GM18526 (cell line): Measurements from ENCODE around the gene AZGP1.

ENCODE experiments used
- POLR2A ChIP-seq: IDR thresholded peaks from 3 replicates; pipeline ENCODE4 v1.6.1; 2011; ENCODE audit not compliant: insufficient read length; ENCODE audit errors: extremely low read depth

Gene AZGP1

DNA sequence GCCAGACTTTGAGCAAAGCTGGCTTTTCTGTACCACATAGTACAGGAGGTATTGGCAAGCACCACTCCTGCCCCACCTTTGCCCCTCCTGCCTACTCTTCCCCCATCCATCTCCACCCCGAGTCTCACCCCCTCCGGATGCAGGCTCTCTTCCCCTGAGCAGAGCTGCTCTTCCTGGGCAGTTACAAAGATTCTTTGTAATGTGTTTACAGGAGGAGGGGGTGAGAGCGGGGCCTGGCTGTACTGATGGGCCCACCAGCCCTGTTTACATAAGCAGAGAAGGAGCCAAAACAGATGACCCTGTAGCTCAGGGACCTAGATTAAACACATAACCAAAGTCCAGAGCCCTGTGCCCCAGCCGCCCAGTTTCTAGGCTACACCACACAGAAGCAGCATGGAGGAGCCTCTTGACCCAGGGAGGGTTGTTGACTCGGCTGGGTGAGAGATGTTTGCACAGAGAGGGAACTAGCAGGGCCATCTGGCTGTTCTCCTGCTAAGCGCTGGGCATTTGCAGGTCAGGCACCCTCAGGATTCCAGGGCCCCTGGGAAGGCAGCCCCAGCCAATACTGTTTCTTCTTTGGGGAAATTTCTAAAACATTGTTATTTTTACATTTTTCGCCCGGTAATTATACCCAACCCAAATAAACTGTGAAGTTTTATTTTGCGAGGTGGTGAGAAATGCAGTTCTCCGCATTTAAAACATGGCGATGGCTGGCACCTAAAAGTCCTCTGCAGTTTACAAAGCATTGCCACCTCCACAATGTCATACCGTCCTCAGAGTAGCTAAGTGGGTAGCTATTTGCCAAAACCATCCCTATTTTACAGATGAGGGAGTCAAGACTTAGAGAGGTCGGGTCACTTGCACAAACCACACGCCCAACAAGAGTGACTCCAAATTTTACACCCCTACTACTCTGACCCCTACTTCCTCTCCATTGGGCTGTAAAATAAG is 28.2 kb upstream of the AZGP1 start:
- TF ChIP-seq POLR2A: no peak

DNA sequence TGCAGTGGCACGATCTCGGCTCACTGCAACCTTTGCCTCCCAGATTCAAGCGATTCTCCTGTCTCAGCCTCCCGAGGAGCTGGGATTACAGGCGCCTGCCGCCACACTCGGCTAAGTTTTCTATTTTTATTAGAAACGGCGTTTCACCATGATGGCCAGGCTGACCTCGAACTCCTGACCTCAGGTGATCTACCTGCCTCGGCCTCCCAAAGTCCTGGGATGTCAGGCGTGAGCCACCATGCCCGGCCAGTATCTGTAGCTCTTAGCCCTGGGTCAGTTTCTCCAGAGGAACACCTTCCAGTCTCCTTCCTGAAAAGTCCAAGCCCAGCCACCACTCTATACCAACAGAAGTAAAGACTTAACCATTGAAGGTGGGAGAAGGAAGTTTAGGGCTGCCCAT is 24.4 kb upstream of the AZGP1 start:
- TF ChIP-seq POLR2A: no peak

DNA sequence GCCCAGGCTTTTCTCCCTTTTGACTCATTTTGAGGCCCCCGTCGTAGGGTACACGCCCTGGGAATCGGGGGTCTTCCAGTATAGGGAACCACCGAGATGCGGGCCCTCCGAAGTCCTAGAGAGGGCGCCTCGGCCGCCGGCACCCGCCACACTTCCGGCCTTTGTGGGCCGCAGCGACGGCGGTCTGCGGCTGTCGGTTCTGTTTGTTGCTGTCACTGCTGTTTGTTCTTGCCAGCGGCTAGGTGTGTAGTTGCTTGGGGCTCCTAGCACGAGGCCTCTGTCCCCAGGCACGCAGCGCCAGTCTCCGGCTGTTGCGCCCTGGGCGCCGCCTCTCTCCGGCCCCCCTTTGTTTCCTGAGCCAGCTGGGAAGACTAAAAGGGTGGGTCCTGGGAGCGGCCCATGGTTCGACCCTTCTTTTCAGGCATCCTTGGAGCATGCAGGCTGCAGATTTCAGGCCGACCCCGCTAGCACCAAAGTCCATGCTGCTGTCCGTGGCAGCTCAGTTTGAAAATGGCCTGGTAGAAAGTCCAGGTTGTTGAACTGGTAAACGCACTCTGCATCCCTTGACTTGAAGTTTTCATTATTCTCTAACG is 21.8 kb upstream of the AZGP1 start:
- TF ChIP-seq POLR2A: peak; percentile 63

DNA sequence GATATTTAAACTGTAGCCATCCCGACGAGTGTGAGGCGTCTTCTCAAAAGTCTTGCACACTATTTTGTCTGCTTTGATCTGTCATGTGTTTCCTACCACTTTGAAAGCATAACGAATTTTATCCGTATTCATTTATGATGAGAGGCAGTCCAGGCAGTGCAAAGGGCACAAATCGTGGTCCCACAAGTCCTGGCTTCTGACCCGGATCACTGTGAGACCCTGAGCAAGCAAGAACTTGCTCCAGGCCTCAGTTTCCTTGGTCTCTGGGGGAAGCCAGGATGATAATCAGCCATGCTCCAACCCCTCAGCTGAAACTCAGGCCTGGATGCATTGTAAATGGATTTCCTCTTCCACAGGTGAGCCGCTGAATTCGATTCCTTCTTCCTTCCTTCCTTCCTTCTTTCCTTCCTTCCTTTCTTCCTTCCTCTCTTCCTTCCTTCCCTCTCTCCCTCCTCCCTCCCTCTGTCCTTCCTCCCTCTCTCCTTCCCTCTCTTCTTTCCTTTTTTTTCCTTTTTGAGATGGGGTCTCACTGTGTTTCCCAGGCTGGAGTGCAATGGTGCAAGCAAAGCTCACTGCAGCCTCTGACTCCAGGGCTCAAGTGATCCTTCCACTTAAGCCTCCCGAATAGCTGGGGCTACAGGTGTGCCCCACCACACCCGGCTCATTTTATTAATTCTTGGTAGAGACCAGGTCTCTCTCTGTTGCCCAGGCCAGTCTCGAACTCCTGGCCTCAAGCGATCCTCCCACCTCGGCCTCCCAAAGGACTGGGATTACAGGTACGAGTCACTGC is 21.1 kb upstream of the AZGP1 start:
- TF ChIP-seq POLR2A: no peak

DNA sequence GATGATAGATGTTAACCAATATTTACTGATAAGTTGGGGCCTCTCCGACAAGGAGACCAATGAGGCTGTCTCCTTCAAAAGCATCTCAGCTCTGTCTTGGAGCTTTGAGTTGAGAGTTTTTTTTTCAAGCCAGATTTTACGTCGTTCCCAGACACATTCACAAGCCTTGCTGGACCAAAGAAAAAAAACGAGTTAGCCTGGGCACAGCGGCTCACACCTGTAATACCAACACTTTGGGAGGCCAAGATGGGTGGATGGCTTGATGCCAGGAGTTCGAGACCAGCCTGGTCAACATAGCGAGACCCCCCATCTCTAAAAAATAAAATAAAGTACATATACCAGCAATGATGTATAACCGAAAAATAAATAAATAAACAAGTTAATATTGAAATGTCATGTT is 19.0 kb upstream of the AZGP1 start:
- no peak for TF ChIP-seq POLR2A

DNA sequence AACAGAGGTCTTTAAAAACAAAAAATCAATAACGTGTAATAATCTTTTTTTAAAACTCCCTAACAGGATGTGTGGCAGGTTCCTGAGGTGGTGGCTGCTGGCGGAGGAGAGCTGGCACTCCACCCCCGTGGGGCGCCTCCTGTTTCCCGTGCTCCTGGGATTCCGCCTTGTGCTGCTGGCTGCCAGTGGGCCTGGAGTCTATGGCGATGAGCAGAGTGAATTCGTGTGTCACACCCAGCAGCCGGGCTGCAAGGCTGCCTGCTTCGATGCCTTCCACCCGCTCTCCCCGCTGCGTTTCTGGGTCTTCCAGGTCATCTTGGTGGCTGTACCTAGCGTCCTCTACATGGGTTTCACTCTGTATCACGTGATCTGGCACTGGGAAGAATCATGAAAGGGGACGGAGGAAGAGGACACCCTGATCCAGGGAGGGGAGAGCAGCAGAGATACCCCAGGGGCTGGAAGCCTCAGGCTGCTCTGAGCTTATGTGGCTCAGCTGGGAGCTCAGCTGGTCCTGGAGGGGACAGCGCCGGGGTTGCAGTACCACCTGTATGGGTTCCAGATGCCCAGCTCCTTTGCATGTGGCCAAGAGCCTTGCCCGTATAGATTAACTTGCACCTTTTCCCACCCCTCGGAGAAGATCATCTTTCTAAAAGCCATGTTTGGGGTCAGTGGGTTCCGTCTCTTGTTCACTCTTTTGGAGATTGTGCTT is 16.7 kb upstream of the AZGP1 start:
- TF ChIP-seq POLR2A: no peak

DNA sequence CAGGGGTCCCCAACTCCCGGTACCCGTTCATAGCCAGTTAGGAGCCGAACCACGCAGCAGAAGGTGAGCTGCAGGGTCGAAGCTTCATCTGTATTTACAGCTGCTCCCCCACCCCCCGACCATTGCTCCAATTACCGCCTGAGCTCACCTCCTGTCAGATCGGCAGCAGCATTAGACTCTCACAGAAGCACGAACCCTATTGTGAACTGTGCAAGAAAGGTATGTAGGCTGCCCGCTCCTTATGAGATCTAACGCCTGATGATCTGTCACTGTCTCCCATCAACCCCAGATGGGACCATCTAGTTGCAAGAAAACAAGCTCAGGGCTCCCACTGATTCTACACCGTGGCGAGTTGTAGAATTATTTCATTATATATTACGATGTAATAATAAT is 14.6 kb upstream of the AZGP1 start:
- no peak for TF ChIP-seq POLR2A

DNA sequence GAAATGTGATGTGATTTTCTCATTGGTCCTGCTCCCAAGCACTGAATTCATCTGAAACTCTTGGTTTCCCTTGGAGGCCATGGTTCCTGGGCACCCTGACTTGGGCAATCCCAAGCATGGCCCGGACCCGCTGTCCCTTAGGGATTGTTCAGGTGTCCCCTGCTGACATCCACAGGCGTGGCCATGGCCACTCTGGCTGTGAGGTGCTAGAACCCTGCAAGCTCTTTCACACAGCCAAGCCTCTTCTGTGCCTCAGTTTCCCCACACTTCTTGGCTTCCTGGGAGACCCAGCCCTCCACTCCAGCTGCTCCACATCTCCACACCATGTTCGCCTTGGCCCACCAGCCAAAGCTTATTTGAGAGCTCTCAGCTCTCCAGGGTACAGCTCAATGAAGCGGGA is 12.0 kb upstream of the AZGP1 start:
- TF ChIP-seq POLR2A: no peak

DNA sequence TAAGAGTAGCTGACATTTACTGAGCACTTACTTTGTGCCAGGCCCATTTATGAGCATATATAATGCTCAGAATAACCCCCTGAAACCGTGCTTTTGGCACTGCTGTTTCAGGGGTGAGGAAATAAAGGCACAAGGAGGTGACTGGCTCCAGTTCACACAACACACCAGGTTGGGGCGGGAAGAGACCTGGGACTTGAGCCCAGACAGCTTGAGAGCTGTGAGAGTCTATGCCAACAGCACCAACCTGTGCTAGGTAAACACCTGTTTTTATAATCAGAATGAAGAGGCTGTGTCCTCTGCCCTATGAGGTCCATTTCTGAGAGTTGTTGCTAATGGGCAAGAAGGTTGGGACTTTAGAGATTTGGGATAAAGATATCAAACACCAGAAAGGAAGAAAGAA is 8.8 kb upstream of the AZGP1 start:
- TF ChIP-seq POLR2A: no peak

DNA sequence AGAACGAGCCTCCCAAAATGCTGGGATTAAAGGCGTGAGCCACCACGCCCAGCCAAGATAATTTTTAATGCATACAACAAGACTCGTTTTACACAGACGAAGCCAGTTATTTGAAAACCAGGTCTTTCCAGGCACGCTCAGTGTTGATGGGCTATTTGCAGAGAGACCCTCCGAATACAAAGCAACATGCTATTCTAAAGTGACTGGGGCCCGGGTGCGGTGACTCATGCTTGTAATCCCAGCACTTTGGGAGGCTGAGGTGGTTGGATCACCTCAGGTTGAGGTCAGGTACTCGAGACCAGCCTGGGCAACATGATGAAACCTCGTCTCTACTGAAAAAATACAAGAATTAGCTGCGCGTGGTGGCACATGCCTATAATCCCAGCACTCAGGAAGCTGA is 795 bp upstream of the AZGP1 start:
- no peak for TF ChIP-seq POLR2A

DNA sequence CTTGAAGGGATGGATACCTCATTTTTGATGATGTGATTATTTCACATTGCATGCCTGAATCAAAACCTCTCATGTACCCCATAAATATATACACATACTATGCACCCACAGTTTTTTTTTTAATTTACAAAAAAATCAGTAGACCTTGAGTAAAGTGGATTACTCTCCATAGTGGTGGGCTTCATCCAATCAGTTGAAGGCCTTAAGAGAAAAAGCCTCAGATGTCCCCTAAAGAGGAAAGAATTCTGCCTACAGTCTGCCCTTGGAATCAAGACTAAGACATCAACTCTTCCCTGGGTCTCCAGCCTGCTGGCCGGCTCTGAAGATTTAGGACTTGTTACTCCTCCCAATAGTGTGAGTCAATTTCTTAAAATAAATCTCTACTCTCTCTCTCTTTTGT is 1.1 kb downstream of the AZGP1 start:
- TF ChIP-seq POLR2A: no peak

DNA sequence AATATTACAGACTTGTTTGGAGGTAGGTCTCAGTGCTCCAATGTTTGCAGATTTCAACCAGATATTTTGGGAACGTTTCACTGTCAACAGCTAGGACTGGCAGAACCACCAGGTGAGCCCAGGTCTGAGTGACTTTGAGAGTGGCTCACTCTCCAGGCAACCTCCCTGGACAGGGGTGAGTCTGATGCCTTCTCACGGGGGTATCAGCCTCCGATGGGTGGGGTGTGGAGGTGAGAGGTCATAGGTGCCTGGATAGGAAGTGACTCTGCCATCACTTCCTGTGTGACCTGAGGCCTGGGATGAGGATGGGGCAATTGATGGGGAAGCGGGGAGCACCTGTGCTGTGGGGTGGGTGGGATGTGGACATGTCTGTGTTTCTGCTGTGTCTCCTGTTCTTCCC is 4.6 kb downstream of the AZGP1 start:
- no peak for TF ChIP-seq POLR2A

DNA sequence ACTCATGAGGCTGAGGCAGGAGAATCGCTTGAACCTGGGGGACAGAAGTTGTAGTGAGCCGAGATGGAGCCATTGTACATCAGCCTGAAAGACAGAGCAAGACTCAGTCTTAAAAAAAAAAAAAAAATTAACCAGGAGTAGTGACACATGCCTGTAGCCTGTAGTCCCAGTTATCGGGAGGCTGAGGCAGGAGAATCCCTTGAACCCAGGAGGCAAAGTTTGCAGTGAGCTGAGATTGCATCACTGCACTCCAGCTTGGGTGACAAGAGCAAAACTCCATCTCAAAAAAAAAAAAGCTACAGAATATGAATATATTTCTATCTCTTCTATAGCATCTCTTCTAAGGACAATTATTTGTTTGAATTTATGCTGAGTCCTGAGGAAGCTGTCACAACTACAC is 6.5 kb downstream of the AZGP1 start:
- TF ChIP-seq POLR2A: no peak

DNA sequence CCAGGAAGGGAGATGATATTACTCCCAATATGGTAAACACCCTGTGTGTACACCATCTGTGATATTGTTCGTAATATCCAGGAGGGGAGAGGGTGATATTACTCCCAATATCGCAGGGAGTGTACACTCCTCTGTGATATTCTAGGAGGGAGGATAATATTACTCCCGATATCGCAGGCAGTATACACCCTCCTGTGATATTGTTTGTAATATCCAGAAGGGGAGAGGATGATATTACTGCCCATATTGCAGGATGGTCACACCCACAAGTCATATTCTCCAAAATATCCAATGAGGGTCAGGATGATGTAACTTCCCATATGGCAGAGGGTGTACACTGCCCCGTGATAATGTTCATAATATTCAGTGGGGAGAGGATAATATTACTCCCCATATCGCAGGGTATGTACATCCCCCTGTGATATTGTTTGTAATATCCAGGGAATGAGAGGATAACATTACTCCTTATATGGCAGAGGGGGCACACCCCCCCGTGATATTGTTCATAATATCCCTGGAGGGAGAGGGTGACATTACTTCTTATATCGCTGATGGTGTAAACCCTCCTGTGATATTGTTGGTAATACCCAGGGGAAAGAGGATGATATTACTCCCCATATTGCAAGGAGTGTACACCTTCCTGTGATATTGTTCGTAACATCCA is 17.1 kb downstream of the AZGP1 start:
- TF ChIP-seq POLR2A: no peak

DNA sequence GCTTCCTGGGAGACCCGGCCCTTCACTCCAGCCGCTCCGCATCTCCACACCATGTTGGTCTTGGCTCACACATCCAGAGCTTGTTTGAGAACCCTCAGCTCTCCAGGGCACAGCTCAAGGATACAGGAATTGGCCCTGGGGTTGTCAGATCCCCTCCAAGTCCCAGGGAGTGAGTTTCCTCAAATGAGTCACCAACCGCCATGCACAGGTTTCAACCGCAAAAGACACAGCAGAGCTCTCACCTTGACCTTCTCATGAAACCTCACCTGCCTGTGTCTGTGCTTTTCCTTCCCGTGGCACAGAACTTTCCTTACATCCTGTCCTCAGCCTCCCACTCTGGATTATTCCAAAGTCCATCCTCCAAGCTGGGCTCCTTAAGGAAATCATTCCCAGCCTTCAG is 20.6 kb downstream of the AZGP1 start:
- no peak for TF ChIP-seq POLR2A
